Activated CD8-positive, alpha-beta memory T cell treated with anti-CD3 and anti-CD28 coated beads for 24 hours (primary cell): Measurements from ENCODE around the gene PPP6R2.

Experiments
- DNase-seq: peaks from one replicate; pipeline ENCODE4 v3.0.0-alpha.2; 2020

Gene PPP6R2

GRCh38 chr22:50473855-50474671 is 130.9 kb downstream of the PPP6R2 start:
- peak; percentile 72 for DNase-seq

- peak; percentile 93 for DNase-seq
Measured at GRCh38 chr22:50474710-50475651, 131.9 kb downstream of the PPP6R2 start, which contains the start of gene SBF1. SBF1 (minus strand) TSS chr22:50475035; CDS start chr22:50474840, 195 bp downstream.

- DNase-seq: no peak
Measured at GRCh38 chr22:50475652-50476002, 132.5 kb downstream of the PPP6R2 start.

GRCh38 chr22:50476868-50477267 is 133.7 kb downstream of the PPP6R2 start:
- no peak for DNase-seq

GRCh38 chr22:50477923-50478322 is 134.8 kb downstream of the PPP6R2 start:
- DNase-seq: no peak

- DNase-seq: no peak
Measured at GRCh38 chr22:50479721-50480120, 136.6 kb downstream of the PPP6R2 start.

GRCh38 chr22:50481045-50481439 is 137.9 kb downstream of the PPP6R2 start:
- DNase-seq: no peak

- peak; percentile 86 for DNase-seq
Measured at GRCh38 chr22:50481440-50482106, 138.4 kb downstream of the PPP6R2 start, which contains the start of gene ADM2. ADM2 (plus strand) TSS chr22:50481543; CDS start chr22:50481848, 305 bp downstream.

- DNase-seq: no peak
Measured at GRCh38 chr22:50482107-50483074, 139.3 kb downstream of the PPP6R2 start.

- no peak for DNase-seq
Measured at GRCh38 chr22:50483106-50483505, 140.0 kb downstream of the PPP6R2 start.

- DNase-seq: no peak
Measured at GRCh38 chr22:50483556-50483955, 140.4 kb downstream of the PPP6R2 start.

- DNase-seq: no peak
Measured at GRCh38 chr22:50483977-50484853, 141.1 kb downstream of the PPP6R2 start.

- DNase-seq: no peak
Measured at GRCh38 chr22:50485221-50486131, 142.3 kb downstream of the PPP6R2 start.

GRCh38 chr22:50486561-50487289 is 143.6 kb downstream of the PPP6R2 start, which contains the start of gene MIOX:
MIOX (plus strand) TSS chr22:50486859; CDS start chr22:50486898, 39 bp downstream.
- no peak for DNase-seq

GRCh38 chr22:50487290-50488005 is 144.3 kb downstream of the PPP6R2 start:
- DNase-seq: no peak

- DNase-seq: no peak
Measured at GRCh38 chr22:50488006-50488677, 145.0 kb downstream of the PPP6R2 start.

- no peak for DNase-seq
Measured at GRCh38 chr22:50488886-50489285, 145.8 kb downstream of the PPP6R2 start.
